SK-N-SH (cell line): ENCODE measurements around the gene PKD2L1.

Experiments used
- POLR2AphosphoS5 ChIP-seq: IDR thresholded peaks from 2 replicates; pipeline ENCODE4 v1.6.1; 2012; ENCODE audit warnings: low read depth, low read length
- RAD21 ChIP-seq: IDR thresholded peaks from 2 replicates; pipeline ENCODE4 v1.6.1; 2012; ENCODE audit warnings: mild to moderate bottlenecking, low read length
- RFX5 ChIP-seq: IDR thresholded peaks from 2 replicates; pipeline ENCODE4 v1.6.1; 2012; ENCODE audit warnings: mild to moderate bottlenecking, improper control_type of control experiment, low read length
- YY1 ChIP-seq: IDR thresholded peaks from 2 replicates; pipeline ENCODE4 v1.4.0; 2012; ENCODE audit warnings: low read depth, mild to moderate bottlenecking
- TF ChIP-seq, protein P1 (sequence below): fragments of 200-600 bp; sonication (generic); IDR thresholded peaks from 2 replicates; pipeline ENCODE4 v1.6.1; 2017; ENCODE audit warnings: antibody characterized with exemption, mild to moderate bottlenecking, moderate library complexity

DNA sequence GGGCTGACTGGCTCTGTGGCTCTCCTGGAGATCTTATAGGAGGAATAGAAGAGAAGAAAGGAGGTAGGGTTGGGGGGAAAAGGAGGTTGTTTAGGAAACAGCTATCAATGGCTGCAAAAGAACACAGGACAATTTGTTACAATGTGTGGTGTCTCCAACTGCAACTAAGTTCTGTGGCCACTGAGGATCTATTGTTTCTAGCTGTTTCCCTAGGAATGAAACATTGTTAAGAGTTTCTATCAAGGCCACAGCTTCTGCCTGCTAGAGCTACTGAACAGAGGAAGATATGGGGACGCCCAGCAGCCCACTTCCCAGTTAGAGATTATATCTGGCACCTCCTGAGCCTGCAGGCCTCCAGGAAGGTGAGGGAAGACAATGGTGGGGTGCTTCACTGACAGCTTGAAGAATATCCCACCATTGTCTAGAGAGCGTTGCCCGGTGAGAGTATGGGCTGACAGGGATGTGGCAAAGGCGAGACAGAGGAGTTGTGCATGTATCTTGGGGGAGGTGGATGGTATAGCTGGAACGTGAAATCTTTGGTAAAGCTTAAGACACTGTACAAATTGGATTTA is 21.0 kb upstream of the PKD2L1 start:
- TF ChIP-seq, protein P1, sequence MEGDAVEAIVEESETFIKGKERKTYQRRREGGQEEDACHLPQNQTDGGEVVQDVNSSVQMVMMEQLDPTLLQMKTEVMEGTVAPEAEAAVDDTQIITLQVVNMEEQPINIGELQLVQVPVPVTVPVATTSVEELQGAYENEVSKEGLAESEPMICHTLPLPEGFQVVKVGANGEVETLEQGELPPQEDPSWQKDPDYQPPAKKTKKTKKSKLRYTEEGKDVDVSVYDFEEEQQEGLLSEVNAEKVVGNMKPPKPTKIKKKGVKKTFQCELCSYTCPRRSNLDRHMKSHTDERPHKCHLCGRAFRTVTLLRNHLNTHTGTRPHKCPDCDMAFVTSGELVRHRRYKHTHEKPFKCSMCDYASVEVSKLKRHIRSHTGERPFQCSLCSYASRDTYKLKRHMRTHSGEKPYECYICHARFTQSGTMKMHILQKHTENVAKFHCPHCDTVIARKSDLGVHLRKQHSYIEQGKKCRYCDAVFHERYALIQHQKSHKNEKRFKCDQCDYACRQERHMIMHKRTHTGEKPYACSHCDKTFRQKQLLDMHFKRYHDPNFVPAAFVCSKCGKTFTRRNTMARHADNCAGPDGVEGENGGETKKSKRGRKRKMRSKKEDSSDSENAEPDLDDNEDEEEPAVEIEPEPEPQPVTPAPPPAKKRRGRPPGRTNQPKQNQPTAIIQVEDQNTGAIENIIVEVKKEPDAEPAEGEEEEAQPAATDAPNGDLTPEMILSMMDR = no peak
- TF ChIP-seq POLR2AphosphoS5 (no peak), RFX5 (no peak), RAD21 (no peak), YY1 (no peak)
